PC-3 (cell line): Measurements from ENCODE around the gene SIL1. TPM values are rescaled to one million over a fixed set of nuclear protein-coding genes. Genes with fewer than 3 reads are reported as not detected.

ENCODE experiments used
- ATAC-seq: fragments of 200-7000 bp; cut with Tn5 transposase; 2 replicates; pipeline ENCODE4 v1.9.1; 2020; ENCODE audit warnings: mild to moderate bottlenecking, moderate library complexity
- BruUV-seq: library from RNA; stranded (reverse); fragments of 400-500 nt; replicated peaks from 2 replicates; lab custom pipeline; 2021; lab: Mats Ljungman, UMichigan
- CTCF ChIA-PET: fragments of 300-600 bp; sonication (Branson Sonifier 250); formaldehyde crosslinking; loops from one replicate; lab custom pipeline; 2022; ENCODE audit warnings: antibody characterized with exemption; lab: Charles Lee
- POLR2A ChIA-PET: fragments of 300-600 bp; sonication (Branson Sonifier 250); formaldehyde crosslinking; loops from one replicate; lab custom pipeline; 2022; ENCODE audit warnings: antibody characterized with exemption; ENCODE audit not compliant: unreplicated experiment; lab: Charles Lee
- DNase-seq: peaks from one replicate; pipeline ENCODE4 v3.0.0-alpha.2; 2015
- H2AFZ ChIP-seq: fragments of 300-600 bp; sonication (generic); 2 replicates; pipeline ENCODE4 v1.6.0; 2016; ENCODE audit warnings: antibody characterized with exemption, low read length
- H3F3A ChIP-seq: fragments of 300-600 bp; sonication (generic); one replicate; pipeline ENCODE4 v1.6.0; 2017; ENCODE audit warnings: antibody characterized with exemption, low read length, control low read depth, mild to moderate bottlenecking; ENCODE audit not compliant: unreplicated experiment
- H3K27ac ChIP-seq: fragments of 300-600 bp; sonication (generic); 2 replicates; pipeline ENCODE4 v1.5.1; 2016; ENCODE audit warnings: mild to moderate bottlenecking, low read length
- H3K27me3 ChIP-seq: fragments of 300-600 bp; sonication (generic); 2 replicates; pipeline ENCODE4 v1.6.1; 2016; ENCODE audit warnings: low read length, mixed read lengths
- H3K36me3 ChIP-seq: fragments of 300-600 bp; sonication (generic); 2 replicates; pipeline ENCODE4 v1.6.1; 2016; ENCODE audit warnings: low read depth, mixed run types, low read length, mixed read lengths
- H3K4me1 ChIP-seq: fragments of 300-600 bp; sonication (generic); 2 replicates; pipeline ENCODE4 v1.5.1; 2016; ENCODE audit warnings: low read length; ENCODE audit not compliant: insufficient read depth
- H3K4me2 ChIP-seq: fragments of 300-600 bp; sonication (generic); 2 replicates; pipeline ENCODE4 v1.6.0; 2016; ENCODE audit warnings: low read length
- H3K4me3 ChIP-seq: fragments of 300-600 bp; sonication (generic); 2 replicates; pipeline ENCODE4 v1.5.1; 2016; ENCODE audit warnings: mild to moderate bottlenecking, low read length, mixed read lengths
- H3K79me2 ChIP-seq: fragments of 300-600 bp; sonication (generic); 2 replicates; pipeline ENCODE4 v1.6.1; 2017; ENCODE audit warnings: low read length, mixed read lengths
- H3K9ac ChIP-seq: fragments of 300-600 bp; sonication (generic); 2 replicates; pipeline ENCODE4 v1.6.0; 2016; ENCODE audit warnings: mild to moderate bottlenecking, low read length
- H3K9me2 ChIP-seq: fragments of 300-600 bp; sonication (generic); replicated peaks from 2 replicates; pipeline ENCODE4 v1.6.1; 2016; ENCODE audit warnings: mixed run types, low read length, mixed read lengths
- H3K9me3 ChIP-seq: fragments of 300-600 bp; sonication (generic); 2 replicates; pipeline ENCODE4 v1.6.1; 2016; ENCODE audit warnings: low read length, mixed read lengths
- H4K20me1 ChIP-seq: fragments of 300-600 bp; sonication (generic); 2 replicates; pipeline ENCODE4 v1.6.1; 2016; ENCODE audit warnings: low read length, mixed read lengths
- EZH2 ChIP-seq: fragments of 300-600 bp; sonication (generic); IDR thresholded peaks from one replicate; pipeline ENCODE4 v1.6.1; 2017; ENCODE audit warnings: antibody characterized with exemption, mild to moderate bottlenecking, low read length; ENCODE audit not compliant: unreplicated experiment
- EZH2phosphoT487 ChIP-seq: fragments of 300-600 bp; sonication (generic); IDR thresholded peaks from 2 replicates; pipeline ENCODE4 v1.6.1; 2018; ENCODE audit warnings: mild to moderate bottlenecking, antibody characterized with exemption, low read length, borderline replicate concordance
- intact Hi-C: fragments of 100-400 bp; cut with micrococcal nuclease; formaldehyde crosslinking; loops from 2 replicates; pipeline ENCODE4 v1.9.0; 2023
- total RNA-seq: library from RNA; depleted of rRNA; stranded (reverse); fragments of >200 nt; gene quantifications from 2 replicates; pipeline ENCODE4 v1.2.3, GENCODE V29; 2014
- TF ChIP-seq, protein P1 (sequence below): fragments of 300-600 bp; sonication (generic); conservative IDR thresholded peaks from 2 replicates; pipeline ENCODE4 v1.5.1; 2017; ENCODE audit warnings: antibody characterized with exemption, low read depth, mild to moderate bottlenecking, low read length

SIL1 gene
- total RNA-seq, 1 experiment from 2014 or later: 7.9 TPM

DNA sequence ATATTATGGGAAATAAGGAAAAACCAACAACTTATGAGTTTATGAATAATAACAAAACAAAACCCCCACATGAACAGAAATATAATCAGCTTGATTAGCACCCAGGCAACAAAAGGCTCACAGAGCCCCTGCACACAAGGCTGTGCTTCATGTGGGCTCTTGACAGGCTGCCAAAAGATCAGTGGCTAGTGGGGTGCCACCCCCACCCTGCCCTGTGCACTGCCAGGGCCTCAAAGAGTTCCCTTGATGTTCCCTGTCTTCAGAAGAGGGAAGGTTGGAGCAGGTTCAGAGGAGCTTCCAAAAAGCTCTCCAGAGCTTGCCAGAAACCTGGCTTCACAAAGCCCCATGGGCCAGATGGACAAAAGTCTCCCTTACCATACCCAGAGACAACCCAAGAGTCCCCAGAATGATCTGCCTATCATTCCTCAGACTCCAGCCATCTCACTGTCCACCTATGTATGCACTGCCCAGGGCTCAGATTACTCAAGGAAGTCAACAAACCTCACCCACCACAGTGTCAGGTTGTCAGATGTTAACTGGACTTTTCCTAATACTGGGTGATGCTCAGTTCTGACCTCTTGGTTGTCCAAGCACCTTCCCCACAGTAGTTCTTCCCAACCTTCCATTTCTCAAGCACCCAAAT is 87.5 kb downstream of the SIL1 start:
- DNase-seq (no peak), ATAC-seq (peak; percentile 37; the same call in 1 of the 2 replicates)
- Histone ChIP-seq H3F3A (no peaks in the 10 kb centered on the region), H2AFZ (no peak overlapping the region), H3K27me3 (no peaks in the 10 kb centered on the region), H3K36me3 (no peaks in the 10 kb centered on the region), H4K20me1 (no peaks in the 10 kb centered on the region), H3K4me1 (no peaks in the 10 kb centered on the region), H3K4me3 (no peak overlapping the region), H3K9me2 (no peaks in the 10 kb centered on the region), H3K9me3 (no peaks in the 10 kb centered on the region), H3K27ac (no peak overlapping the region), H3K9ac (no peak overlapping the region), H3K79me2 (no peaks in the 10 kb centered on the region), H3K4me2 (no peak overlapping the region)
- no TSS peak for BruUV-seq
- ChIA-PET CTCF (no interaction called here), POLR2A (no interaction called here)
- TF ChIP-seq EZH2phosphoT487: no peak
- no peak for TF ChIP-seq EZH2
- TF ChIP-seq, protein P1, sequence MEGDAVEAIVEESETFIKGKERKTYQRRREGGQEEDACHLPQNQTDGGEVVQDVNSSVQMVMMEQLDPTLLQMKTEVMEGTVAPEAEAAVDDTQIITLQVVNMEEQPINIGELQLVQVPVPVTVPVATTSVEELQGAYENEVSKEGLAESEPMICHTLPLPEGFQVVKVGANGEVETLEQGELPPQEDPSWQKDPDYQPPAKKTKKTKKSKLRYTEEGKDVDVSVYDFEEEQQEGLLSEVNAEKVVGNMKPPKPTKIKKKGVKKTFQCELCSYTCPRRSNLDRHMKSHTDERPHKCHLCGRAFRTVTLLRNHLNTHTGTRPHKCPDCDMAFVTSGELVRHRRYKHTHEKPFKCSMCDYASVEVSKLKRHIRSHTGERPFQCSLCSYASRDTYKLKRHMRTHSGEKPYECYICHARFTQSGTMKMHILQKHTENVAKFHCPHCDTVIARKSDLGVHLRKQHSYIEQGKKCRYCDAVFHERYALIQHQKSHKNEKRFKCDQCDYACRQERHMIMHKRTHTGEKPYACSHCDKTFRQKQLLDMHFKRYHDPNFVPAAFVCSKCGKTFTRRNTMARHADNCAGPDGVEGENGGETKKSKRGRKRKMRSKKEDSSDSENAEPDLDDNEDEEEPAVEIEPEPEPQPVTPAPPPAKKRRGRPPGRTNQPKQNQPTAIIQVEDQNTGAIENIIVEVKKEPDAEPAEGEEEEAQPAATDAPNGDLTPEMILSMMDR: no peak
- intact Hi-C loops: no loop called here

GRCh38 chr5:139108063-139108824 is 89.9 kb downstream of the SIL1 start:
- ChIA-PET CTCF (no interaction called here), POLR2A (no interaction called here)
- Histone ChIP-seq H3K4me1 (no peaks in the 10 kb centered on the region), H3K27me3 (no peaks in the 10 kb centered on the region), H4K20me1 (no peaks in the 10 kb centered on the region), H3K9me2 (no peaks in the 10 kb centered on the region), H3F3A (no peaks in the 10 kb centered on the region), H3K4me2 (no peak overlapping the region), H3K9ac (no peak overlapping the region), H3K4me3 (no peak overlapping the region), H2AFZ (no peak overlapping the region), H3K36me3 (no peaks in the 10 kb centered on the region), H3K79me2 (no peaks in the 10 kb centered on the region), H3K27ac (no peak overlapping the region), H3K9me3 (no peaks in the 10 kb centered on the region)
- DNase-seq (no peak), ATAC-seq (no peak)
- no peak for TF ChIP-seq EZH2
- TF ChIP-seq, protein P1: no peak
- no TSS peak for BruUV-seq
- intact Hi-C loops: no loop called here

DNA sequence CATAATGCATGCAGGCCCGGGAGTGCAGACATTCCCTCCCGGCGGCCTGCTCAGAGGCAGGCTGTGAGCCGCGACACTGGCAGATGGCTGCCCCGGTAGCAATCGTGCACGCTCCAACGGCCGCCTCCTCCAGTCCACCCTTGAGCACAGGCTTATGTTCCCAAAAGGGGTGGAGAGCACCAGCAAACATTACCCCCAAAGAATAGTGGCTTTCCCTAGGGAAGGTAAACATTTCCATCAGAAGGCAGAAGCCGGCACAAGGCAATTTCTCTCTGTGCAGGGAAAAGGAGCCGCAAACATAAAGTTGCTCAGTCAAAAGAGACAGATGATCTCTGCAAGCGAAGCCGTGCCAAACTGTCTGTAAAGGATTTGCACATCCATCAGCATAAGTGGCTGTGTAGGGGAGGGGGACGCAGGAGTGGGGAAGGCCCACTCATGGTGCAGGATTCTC is 92.5 kb downstream of the SIL1 start:
- no peaks in the 10 kb centered on the region for H3K9me2 ChIP-seq
- H3K79me2 ChIP-seq: no peaks in the 10 kb centered on the region
- ATAC-seq: no peak
- ChIA-PET POLR2A (no interaction called here), CTCF (no interaction called here)
- no peaks in the 10 kb centered on the region for H3K27me3 ChIP-seq
- H3K36me3 ChIP-seq: no peaks in the 10 kb centered on the region
- no peak for DNase-seq
- no peak overlapping the region for H3K27ac ChIP-seq
- H3F3A ChIP-seq: no peaks in the 10 kb centered on the region
- no peak overlapping the region for H3K4me2 ChIP-seq
- peaks cover 6% of the 10 kb centered on the region for H3K4me1 ChIP-seq
- H2AFZ ChIP-seq: no peak overlapping the region
- BruUV-seq: no TSS peak
- intact Hi-C loops: no loop called here
- no peak overlapping the region for H3K4me3 ChIP-seq
- H3K9ac ChIP-seq: no peak overlapping the region
- H4K20me1 ChIP-seq: no peaks in the 10 kb centered on the region
- no peak for TF ChIP-seq EZH2
- TF ChIP-seq, protein P1: no peak
- TF ChIP-seq EZH2phosphoT487: no peak
- no peaks in the 10 kb centered on the region for H3K9me3 ChIP-seq
